ENCODE data around the gene ADD1.

Gene ADD1

DNA sequence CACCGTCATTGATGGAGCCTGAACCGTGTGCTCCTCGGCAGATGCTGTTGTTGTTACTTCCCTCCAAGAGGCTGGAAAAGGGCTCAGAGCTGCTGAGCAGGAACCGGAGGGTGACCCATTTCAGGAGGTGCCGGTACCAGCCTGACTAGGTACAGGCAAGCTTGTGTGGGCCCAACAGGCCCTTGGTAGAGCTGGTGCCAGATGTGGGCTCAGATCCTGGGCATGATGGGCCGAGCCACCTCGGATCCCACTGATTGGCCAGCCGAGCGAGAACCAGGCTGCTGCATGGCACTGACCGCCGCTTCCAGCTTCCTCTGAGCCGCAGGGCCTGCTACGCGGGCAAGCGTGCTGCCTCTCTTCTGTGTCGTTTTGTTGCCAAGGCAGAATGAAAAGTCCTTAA lies 85.8 kb downstream of the ADD1 start:
- Histone ChIP-seq H2AFZ (no peak overlapping the region), H3K9me3 (ENCODE audit: control insufficient read depth, low read length) (no peaks in the 10 kb centered on the region), H3K4me1 (no peaks in the 10 kb centered on the region), H3K36me3 (ENCODE audit: control insufficient read depth, insufficient read depth, low read length) (no peaks in the 10 kb centered on the region), H3K4me2 (ENCODE audit: low read length) (no peak overlapping the region), H3K4me3 (ENCODE audit: low read depth, low read length) (no peak overlapping the region), H3K27me3 (ENCODE audit: control insufficient read depth, insufficient read depth, low read length) (no peaks in the 10 kb centered on the region), H3K27ac (no peak overlapping the region), H3K9ac (no peak overlapping the region), H3K79me2 (peaks cover 3% of the 10 kb centered on the region)
- TF ChIP-seq, protein P1, sequence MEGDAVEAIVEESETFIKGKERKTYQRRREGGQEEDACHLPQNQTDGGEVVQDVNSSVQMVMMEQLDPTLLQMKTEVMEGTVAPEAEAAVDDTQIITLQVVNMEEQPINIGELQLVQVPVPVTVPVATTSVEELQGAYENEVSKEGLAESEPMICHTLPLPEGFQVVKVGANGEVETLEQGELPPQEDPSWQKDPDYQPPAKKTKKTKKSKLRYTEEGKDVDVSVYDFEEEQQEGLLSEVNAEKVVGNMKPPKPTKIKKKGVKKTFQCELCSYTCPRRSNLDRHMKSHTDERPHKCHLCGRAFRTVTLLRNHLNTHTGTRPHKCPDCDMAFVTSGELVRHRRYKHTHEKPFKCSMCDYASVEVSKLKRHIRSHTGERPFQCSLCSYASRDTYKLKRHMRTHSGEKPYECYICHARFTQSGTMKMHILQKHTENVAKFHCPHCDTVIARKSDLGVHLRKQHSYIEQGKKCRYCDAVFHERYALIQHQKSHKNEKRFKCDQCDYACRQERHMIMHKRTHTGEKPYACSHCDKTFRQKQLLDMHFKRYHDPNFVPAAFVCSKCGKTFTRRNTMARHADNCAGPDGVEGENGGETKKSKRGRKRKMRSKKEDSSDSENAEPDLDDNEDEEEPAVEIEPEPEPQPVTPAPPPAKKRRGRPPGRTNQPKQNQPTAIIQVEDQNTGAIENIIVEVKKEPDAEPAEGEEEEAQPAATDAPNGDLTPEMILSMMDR (IDR thresholded peaks at IDR 0.05), result no peak

- Histone ChIP-seq H2AFZ (no peak overlapping the region), H3K9ac (no peak overlapping the region), H3K9me3 (ENCODE audit: control insufficient read depth, low read length) (no peaks in the 10 kb centered on the region), H3K27me3 (ENCODE audit: control insufficient read depth, insufficient read depth, low read length) (no peaks in the 10 kb centered on the region), H3K4me3 (ENCODE audit: low read depth, low read length) (no peak overlapping the region), H3K4me1 (no peaks in the 10 kb centered on the region), H3K4me2 (ENCODE audit: low read length) (no peak overlapping the region), H3K36me3 (ENCODE audit: control insufficient read depth, insufficient read depth, low read length) (no peaks in the 10 kb centered on the region), H3K27ac (no peak overlapping the region), H3K79me2 (no peaks in the 10 kb centered on the region)
- TF ChIP-seq, protein P1 (IDR thresholded peaks at IDR 0.05), result no peak
Measured at GRCh38 chr4:2930135-2930757, 86.6 kb downstream of the ADD1 start.

DNA sequence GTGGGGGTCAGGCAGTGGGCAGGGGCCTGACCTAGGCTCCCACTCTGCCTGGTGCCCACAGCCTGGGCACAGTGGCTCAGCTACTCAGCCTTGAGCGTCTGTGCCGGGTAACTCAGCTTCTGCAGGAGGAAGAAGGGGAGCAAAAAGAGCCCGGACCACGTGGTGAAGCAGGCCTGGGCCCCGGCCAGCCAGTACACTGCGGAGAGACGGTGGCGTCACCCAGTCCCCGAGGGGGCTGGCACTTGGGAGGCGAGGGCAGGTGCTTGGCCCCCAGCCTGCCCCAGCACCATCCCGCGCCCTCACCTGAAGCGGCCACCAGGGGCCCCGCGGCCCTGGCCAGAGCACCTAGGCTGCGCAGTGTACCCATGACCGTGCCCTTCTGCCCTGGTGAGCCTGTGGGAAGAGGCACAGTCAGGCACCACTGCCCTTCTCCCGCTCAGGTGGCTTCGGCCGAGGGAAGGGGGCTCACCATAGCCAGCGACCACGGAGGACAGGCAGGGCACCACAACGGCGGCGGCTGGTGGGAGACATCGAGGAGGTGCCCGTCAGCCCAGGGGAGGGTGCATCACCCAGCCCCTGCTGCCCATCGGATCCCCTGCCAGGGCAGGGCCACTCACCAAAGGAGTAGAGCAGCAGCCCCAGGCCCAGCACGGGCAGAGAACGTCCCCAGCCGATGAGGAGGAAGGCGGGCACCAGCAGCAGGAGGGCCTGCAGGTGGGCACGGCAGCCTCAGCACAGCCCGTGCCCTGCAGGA lies 87.3 kb downstream of the ADD1 start:
- Histone ChIP-seq H3K9ac (no peak overlapping the region), H3K4me1 (peaks cover 2% of the 10 kb centered on the region), H3K36me3 (ENCODE audit: control insufficient read depth, insufficient read depth, low read length) (no peaks in the 10 kb centered on the region), H3K27me3 (ENCODE audit: control insufficient read depth, insufficient read depth, low read length) (no peaks in the 10 kb centered on the region), H3K9me3 (ENCODE audit: control insufficient read depth, low read length) (no peaks in the 10 kb centered on the region), H3K4me3 (ENCODE audit: low read depth, low read length) (no peak overlapping the region), H3K4me2 (ENCODE audit: low read length) (no peak overlapping the region), H3K27ac (no peak overlapping the region), H3K79me2 (no peaks in the 10 kb centered on the region), H2AFZ (no peak overlapping the region)
- TF ChIP-seq, protein P1 (IDR thresholded peaks at IDR 0.05), result no peak

GRCh38 chr4:2931512-2932301 lies 88.1 kb downstream of the ADD1 start:
- no peak overlapping the region for H3K27ac ChIP-seq
- H3K4me2 ChIP-seq (ENCODE audit: low read length), result no peak overlapping the region
- H3K79me2 ChIP-seq, result no peaks in the 10 kb centered on the region
- H3K27me3 ChIP-seq (ENCODE audit: control insufficient read depth, insufficient read depth, low read length), result no peaks in the 10 kb centered on the region
- no peak overlapping the region for H3K9ac ChIP-seq
- H3K36me3 ChIP-seq (ENCODE audit: control insufficient read depth, insufficient read depth, low read length), result no peaks in the 10 kb centered on the region
- no peak overlapping the region for H2AFZ ChIP-seq
- TF ChIP-seq, protein P1 (IDR thresholded peaks at IDR 0.05), result no peak
- H3K4me3 ChIP-seq (ENCODE audit: low read depth, low read length), result no peak overlapping the region
- no peaks in the 10 kb centered on the region for H3K9me3 ChIP-seq (ENCODE audit: control insufficient read depth, low read length)
- peaks cover 2% of the 10 kb centered on the region for H3K4me1 ChIP-seq
